Activated CD4-positive, CD25-positive, alpha-beta regulatory T cell (primary cell): Measurements from ENCODE around the gene CIAO3.
"Not testable (repeated sequence)": the region's sequence is repeated elsewhere in the genome, so short reads cannot be mapped to it uniquely, and the experiment has no call there.

Experiments used
- DNase-seq, 4 experiments: peaks; one replicate each; lab custom pipeline; 2025; lab: John Stamatoyannopoulos, UW

Gene CIAO3

GRCh38 chr16:692356-693108, 48.3 kb downstream of the CIAO3 start:
- DNase-seq = no peak

GRCh38 chr16:691242-691641, 49.6 kb downstream of the CIAO3 start:
- not testable (repeated sequence) for DNase-seq

DNA sequence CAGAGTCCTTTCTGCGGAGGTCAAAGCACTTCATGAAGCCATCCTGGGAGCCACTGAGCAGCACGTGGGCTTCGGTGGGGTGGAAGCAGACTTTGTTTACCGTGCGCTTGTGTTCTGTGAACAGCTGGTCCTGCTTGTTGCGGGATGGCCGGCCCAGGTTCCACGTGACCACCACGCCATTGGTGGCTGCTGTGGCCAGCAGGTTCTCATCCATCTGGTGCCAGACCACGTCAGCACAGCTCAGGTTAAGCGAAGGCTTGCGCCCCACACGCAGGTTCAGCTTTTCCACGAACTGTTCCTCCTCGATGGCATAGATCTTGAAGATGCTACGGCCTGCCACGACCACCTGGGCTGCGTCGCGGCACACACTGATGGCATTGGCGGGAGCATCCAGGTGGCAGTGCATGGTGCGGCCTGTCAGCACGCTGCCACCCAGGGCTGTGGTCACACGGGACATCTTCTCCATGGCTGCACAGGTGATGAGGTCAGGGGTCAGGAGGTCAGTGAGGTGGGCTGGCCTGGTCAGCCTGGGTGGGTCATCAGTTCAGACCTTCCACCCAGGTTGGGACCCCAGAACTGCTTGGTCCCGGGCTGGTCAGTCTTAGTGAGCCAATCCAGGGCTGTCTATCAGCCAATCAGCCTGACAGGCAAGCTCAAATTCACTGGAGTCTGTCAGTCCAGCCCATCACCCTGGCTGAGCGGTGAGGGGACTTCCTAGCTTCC, 51.5 kb downstream of the CIAO3 start:
- DNase-seq = no peak

DNA sequence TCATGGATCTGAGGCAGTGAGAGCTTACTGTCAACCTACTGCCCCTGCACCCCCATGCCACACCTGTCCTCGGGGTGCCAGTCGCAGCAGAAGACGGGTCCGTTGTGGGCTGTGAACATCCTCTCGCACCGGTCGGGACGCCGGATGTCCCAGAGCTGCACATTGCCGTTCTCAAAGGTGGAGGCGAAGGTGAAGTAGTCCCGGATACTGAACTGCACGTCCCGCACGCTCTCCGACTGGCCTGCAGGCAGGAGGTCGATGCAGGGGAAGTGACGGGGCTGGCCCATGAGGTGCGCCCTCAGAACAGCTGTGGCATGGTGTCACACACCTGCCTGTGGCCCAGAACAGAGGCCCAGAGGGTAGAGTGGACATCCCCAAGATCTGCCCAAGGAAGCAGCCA, 53.3 kb downstream of the CIAO3 start:
- DNase-seq = no peak

GRCh38 chr16:686459-687260, 54.1 kb downstream of the CIAO3 start:
- DNase-seq = no peak

GRCh38 chr16:685967-686366, 54.8 kb downstream of the CIAO3 start:
- DNase-seq = no peak

- DNase-seq = no peak
Measured at GRCh38 chr16:684961-685696, 55.7 kb downstream of the CIAO3 start.

DNA sequence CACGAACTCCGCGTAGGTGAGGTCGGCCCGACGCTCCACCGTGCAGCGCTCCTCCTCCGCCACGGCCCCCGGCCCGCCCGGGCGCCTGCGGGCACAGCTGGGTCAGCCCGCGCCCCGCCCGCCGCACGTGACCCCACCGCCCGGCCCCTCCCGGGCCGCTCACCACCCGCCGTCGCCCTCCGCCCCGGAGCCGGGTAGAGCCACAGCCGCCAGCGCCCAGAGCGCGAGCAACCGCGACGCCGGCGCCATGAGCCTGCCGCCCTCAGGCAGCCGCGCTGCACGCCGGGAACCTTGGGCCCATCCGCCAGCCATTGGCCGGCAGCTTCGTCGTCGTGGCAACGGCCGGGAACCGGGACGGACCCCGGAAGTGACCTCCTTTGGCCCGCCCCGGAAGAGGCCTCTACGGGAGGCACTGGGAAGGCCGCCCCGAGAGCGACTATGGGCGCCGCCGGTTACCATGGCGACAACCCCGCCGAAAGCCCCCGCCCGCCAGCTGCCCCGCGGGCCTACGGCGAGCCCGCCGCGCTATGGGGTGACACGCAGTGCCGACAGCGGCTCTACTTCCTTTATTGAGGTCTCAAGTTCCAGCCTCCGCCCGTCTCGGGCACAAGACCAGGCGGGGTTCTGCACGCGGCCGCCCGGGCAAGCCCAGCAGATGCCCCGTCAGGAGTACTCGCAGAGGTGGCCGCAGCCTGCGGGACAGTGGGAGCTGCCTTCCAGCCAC, 56.6 kb downstream of the CIAO3 start, which contains the start of gene JMJD8:
Gene JMJD8 (minus strand): TSS at position 264 of the 724 bp plus-strand sequence. CDS start 15 bp downstream, at position 249.
- peak; percentile 89 to 95 (median 94) for DNase-seq

DNA sequence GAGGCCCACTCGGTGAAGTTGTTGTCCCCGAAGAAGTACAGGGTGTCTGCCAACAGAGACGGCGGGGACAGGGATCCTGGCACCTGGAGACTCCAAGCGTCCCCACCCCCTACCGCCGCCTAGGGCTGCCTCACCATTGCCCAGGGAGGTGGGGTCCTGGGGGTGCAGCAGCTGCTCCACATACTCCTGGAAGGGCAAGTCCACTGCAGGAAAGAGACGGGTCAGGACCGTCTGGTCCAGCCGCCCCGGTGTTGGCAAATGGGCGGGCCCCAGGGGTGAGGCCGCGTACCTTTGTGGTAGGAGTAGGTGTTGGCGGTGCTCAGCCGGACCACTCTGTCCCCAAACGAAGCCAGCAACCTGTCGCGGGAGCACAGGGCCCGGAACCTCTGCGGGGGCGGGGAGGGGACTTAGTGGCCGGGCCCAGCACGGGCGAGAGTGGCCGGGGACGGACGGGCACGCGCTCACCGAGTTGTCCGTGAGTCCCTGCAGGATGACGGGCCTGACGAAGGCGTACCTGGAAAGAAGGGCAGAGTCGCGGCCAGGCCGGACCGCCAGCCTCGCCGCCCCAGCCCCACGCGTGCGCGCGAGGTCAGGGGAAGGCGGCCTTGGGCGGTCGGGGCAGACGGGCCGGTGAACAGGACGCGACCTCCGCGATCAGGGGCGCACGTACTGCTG, 57.3 kb downstream of the CIAO3 start:
- no peak for DNase-seq

- no peak for DNase-seq
Measured at GRCh38 chr16:682493-683395, 58.1 kb downstream of the CIAO3 start.

DNA sequence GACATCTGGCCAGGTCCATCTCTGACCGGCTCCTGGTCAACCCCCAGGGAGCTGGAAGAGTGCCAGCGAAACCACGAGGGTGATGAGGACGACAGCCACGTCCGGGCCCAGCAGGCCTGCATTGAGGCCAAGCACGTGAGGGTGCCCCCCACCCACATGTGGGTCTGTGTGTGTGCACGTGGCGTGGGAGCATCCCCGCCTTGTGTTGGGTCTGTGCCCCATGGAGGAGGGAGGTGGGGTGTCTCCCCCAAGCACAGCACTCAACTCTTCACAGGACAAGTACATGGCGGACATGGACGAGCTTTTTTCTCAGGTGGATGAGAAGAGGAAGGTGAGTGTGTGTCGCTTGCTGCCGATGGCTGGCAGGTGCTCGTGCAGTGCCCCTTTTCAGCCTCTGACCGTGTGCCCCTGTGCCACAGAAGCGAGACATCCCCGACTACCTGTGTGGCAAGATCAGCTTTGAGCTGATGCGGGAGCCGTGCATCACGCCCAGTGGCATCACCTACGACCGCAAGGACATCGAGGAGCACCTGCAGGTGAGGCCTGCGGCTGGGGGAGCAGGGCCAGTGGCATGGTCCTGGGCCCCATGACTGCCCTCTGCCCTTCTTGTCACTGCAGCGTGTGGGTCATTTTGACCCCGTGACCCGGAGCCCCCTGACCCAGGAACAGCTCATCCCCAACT, 58.9 kb downstream of the CIAO3 start:
- no peak for DNase-seq

DNA sequence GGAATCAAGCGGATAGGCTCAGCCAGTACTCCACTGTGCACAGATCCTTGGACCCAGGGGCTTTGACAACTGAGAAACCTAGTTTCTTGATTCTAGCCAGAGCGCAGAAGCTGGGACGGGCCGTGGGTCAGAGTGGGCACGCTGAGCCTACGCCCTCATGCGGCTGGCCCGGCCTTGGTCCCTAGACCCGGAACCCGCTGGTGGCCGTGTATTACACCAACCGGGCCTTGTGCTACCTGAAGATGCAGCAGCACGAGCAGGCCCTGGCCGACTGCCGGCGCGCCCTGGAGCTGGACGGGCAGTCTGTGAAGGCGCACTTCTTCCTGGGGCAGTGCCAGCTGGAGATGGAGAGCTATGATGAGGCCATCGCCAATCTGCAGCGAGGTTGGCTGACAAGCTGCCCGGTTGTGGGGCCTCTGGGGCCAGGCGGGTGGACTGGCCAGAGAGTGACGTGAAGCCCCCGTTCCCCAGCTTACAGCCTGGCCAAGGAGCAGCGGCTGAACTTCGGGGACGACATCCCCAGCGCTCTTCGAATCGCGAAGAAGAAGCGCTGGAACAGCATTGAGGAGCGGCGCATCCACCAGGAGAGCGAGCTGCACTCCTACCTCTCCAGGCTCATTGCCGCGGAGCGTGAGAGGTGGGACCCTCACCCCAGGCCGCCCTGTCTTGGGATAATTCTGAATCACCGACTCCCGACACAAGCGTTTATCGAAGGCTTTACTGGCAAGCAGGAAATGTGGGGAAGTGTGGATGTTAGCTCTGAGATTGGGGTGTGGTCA, 59.6 kb downstream of the CIAO3 start:
- DNase-seq = no peak

DNA sequence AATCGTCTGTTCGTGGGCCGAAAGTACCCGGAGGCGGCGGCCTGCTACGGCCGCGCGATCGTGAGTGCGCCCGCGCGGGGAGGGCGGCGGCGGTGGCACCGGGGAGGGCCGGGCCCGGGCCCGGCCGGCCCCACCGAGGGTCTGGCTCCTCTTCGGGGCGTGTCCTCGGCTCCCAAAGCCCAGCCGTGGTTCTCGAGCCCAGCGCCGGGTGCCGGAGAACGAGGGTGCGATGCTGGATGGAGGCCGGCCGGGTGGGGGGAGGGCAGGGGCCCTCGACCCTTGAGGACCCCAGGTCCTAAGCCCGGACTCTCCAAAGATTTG, 60.2 kb downstream of the CIAO3 start:
- no peak for DNase-seq

DNA sequence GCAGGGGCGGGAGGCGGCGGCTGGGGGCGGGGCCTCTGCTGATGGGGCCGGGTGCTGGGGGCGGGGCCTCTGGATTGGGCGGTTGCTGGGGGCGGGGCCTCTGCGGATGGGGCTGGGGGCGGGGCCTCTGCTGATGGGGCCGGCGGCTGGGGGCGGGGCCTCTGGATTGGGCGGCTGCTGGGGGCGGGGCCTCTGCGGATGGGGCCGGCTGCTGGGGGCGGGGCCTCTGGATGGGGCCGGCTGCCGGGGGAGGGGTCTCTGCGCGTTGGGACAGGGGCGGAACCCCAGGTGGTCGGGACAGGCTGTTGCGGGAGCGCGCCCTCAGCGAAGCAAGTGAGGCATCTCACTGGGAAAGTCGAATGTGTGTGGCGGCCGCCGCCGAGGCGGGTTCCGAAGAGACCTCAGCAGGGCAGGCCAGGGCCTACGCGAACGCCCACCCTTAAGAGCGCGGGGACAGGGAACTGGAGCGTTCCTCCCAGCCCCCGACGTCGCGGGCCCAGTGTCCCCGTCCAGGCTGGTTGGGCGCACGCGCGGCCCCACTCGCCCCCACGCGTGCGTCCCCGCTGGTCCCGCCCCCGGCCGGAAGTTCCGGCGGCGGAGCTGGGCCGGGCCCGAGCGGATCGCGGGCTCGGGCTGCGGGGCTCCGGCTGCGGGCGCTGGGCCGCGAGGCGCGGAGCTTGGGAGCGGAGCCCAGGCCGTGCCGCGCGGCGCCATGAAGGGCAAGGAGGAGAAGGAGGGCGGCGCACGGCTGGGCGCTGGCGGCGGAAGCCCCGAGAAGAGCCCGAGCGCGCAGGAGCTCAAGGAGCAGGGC, 60.8 kb downstream of the CIAO3 start, which contains the start of gene STUB1:
Gene STUB1 (plus strand): TSS at position 597 of the 811 bp plus-strand sequence. CDS start 116 bp downstream, at position 713.
- DNase-seq = peak; percentile 89 to 95 (median 94)
